GM23338 (cell line): ENCODE data around the gene GYPC.

Experiments
- CREB1 ChIP-seq: fragments of 250-450 bp; sonication (Bioruptor Pico); IDR thresholded peaks from 2 replicates; pipeline ENCODE4 v1.5.0; 2020; ENCODE audit warnings: low read depth, mild to moderate bottlenecking, moderate library complexity
- EZH2 ChIP-seq: fragments of 200-600 bp; sonication (generic); IDR thresholded peaks from one replicate; pipeline ENCODE4 v1.8.0; 2017; ENCODE audit warnings: antibody characterized with exemption, mild to moderate bottlenecking, low read depth; ENCODE audit not compliant: unreplicated experiment
- EZH2phosphoT487 ChIP-seq: fragments of 200-600 bp; sonication (generic); IDR thresholded peaks from one replicate; pipeline ENCODE4 v1.8.1; 2018; ENCODE audit warnings: antibody characterized with exemption; ENCODE audit not compliant: unreplicated experiment
- JUNB ChIP-seq: IDR thresholded peaks from one replicate; pipeline ENCODE4 v1.6.1; 2016; ENCODE audit warnings: antibody characterized with exemption; ENCODE audit not compliant: unreplicated experiment
- POLR2AphosphoS5 ChIP-seq: IDR thresholded peaks from 2 replicates; pipeline ENCODE4 v1.6.1; 2016; ENCODE audit warnings: antibody characterized with exemption, low read depth
- ZNF114 ChIP-seq: fragments of 250-450 bp; sonication (Bioruptor Pico); IDR thresholded peaks from 2 replicates; pipeline ENCODE4 v1.5.0; 2020; ENCODE audit warnings: mild to moderate bottlenecking, moderate library complexity
- TF ChIP-seq, protein P1 (sequence below), 2 experiments: fragments of 200-600 bp in 1 of 2; sonication (generic) in 1 of 2; conservative IDR thresholded peaks; 2 replicates each; pipeline versions ENCODE4 v1.5.1 to v1.6.1; 2016 to 2017; ENCODE audit warnings: antibody characterized with exemption in 2 of 2, low read depth in 2 of 2, mild to moderate bottlenecking in 2 of 2, moderate library complexity in 1 of 2
- TF ChIP-seq, protein P2 (sequence below): fragments of 250-450 bp; sonication (Bioruptor Pico); IDR thresholded peaks from 2 replicates; pipeline ENCODE4 v1.5.0; 2020; ENCODE audit warnings: mild to moderate bottlenecking, moderate library complexity
- TF ChIP-seq, protein P3 (sequence below): IDR thresholded peaks from one replicate; pipeline ENCODE4 v1.6.1; 2018; ENCODE audit warnings: antibody characterized with exemption; ENCODE audit not compliant: unreplicated experiment
- TF ChIP-seq, protein P4 (sequence below): IDR thresholded peaks from 2 replicates; pipeline ENCODE4 v1.6.1; 2016; ENCODE audit warnings: antibody characterized with exemption

DNA sequence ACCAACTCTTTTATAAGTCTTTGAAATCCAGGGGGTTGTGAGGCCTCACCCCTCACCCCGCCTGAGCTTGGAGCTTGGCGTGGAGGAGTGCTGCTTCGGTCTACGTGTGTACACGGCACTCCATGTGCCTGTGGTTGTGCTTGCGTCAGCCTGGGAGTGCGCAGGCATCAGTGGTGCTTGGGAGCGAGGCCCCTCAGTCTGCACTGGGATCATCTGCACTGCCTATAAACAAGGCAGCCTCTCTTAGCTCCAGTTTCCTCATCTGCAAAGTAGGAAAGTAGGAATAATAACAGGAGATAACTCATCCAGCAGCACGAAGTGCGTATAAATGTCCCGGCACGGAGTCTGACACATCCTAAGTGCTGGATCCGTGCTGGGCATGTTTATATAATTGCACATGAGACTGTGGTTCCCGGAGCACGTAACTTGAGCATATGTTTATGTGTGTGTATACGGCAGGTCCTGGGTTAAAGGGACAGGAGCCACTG, 1.2 kb downstream of the GYPC start:
- TF ChIP-seq, protein P1, sequence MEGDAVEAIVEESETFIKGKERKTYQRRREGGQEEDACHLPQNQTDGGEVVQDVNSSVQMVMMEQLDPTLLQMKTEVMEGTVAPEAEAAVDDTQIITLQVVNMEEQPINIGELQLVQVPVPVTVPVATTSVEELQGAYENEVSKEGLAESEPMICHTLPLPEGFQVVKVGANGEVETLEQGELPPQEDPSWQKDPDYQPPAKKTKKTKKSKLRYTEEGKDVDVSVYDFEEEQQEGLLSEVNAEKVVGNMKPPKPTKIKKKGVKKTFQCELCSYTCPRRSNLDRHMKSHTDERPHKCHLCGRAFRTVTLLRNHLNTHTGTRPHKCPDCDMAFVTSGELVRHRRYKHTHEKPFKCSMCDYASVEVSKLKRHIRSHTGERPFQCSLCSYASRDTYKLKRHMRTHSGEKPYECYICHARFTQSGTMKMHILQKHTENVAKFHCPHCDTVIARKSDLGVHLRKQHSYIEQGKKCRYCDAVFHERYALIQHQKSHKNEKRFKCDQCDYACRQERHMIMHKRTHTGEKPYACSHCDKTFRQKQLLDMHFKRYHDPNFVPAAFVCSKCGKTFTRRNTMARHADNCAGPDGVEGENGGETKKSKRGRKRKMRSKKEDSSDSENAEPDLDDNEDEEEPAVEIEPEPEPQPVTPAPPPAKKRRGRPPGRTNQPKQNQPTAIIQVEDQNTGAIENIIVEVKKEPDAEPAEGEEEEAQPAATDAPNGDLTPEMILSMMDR (conservative IDR thresholded peaks at IDR 0.05; ENCODE audit: low read depth in 2 of 2): no peak
- no peak for TF ChIP-seq POLR2AphosphoS5
- no peak for TF ChIP-seq EZH2phosphoT487
- TF ChIP-seq, protein P2, sequence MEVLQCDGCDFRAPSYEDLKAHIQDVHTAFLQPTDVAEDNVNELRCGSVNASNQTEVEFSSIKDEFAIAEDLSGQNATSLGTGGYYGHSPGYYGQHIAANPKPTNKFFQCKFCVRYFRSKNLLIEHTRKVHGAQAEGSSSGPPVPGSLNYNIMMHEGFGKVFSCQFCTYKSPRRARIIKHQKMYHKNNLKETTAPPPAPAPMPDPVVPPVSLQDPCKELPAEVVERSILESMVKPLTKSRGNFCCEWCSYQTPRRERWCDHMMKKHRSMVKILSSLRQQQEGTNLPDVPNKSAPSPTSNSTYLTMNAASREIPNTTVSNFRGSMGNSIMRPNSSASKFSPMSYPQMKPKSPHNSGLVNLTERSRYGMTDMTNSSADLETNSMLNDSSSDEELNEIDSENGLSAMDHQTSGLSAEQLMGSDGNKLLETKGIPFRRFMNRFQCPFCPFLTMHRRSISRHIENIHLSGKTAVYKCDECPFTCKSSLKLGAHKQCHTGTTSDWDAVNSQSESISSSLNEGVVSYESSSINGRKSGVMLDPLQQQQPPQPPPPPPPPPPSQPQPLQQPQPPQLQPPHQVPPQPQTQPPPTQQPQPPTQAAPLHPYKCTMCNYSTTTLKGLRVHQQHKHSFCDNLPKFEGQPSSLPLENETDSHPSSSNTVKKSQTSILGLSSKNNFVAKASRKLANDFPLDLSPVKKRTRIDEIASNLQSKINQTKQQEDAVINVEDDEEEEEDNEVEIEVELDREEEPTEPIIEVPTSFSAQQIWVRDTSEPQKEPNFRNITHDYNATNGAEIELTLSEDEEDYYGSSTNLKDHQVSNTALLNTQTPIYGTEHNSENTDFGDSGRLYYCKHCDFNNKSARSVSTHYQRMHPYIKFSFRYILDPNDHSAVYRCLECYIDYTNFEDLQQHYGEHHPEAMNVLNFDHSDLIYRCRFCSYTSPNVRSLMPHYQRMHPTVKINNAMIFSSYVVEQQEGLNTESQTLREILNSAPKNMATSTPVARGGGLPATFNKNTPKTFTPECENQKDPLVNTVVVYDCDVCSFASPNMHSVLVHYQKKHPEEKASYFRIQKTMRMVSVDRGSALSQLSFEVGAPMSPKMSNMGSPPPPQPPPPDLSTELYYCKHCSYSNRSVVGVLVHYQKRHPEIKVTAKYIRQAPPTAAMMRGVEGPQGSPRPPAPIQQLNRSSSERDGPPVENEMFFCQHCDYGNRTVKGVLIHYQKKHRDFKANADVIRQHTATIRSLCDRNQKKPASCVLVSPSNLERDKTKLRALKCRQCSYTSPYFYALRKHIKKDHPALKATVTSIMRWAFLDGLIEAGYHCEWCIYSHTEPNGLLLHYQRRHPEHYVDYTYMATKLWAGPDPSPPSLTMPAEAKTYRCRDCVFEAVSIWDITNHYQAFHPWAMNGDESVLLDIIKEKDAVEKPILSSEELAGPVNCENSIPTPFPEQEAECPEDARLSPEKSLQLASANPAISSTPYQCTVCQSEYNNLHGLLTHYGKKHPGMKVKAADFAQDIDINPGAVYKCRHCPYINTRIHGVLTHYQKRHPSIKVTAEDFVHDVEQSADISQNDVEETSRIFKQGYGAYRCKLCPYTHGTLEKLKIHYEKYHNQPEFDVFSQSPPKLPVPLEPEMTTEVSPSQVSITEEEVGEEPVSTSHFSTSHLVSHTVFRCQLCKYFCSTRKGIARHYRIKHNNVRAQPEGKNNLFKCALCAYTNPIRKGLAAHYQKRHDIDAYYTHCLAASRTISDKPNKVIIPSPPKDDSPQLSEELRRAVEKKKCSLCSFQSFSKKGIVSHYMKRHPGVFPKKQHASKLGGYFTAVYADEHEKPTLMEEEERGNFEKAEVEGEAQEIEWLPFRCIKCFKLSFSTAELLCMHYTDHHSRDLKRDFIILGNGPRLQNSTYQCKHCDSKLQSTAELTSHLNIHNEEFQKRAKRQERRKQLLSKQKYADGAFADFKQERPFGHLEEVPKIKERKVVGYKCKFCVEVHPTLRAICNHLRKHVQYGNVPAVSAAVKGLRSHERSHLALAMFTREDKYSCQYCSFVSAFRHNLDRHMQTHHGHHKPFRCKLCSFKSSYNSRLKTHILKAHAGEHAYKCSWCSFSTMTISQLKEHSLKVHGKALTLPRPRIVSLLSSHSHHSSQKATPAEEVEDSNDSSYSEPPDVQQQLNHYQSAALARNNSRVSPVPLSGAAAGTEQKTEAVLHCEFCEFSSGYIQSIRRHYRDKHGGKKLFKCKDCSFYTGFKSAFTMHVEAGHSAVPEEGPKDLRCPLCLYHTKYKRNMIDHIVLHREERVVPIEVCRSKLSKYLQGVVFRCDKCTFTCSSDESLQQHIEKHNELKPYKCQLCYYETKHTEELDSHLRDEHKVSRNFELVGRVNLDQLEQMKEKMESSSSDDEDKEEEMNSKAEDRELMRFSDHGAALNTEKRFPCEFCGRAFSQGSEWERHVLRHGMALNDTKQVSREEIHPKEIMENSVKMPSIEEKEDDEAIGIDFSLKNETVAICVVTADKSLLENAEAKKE: no peak
- TF ChIP-seq ZNF114 (CRISPR knock-in tag): no peak
- TF ChIP-seq EZH2: no peak
- no peak for TF ChIP-seq JUNB
- TF ChIP-seq, protein P3, sequence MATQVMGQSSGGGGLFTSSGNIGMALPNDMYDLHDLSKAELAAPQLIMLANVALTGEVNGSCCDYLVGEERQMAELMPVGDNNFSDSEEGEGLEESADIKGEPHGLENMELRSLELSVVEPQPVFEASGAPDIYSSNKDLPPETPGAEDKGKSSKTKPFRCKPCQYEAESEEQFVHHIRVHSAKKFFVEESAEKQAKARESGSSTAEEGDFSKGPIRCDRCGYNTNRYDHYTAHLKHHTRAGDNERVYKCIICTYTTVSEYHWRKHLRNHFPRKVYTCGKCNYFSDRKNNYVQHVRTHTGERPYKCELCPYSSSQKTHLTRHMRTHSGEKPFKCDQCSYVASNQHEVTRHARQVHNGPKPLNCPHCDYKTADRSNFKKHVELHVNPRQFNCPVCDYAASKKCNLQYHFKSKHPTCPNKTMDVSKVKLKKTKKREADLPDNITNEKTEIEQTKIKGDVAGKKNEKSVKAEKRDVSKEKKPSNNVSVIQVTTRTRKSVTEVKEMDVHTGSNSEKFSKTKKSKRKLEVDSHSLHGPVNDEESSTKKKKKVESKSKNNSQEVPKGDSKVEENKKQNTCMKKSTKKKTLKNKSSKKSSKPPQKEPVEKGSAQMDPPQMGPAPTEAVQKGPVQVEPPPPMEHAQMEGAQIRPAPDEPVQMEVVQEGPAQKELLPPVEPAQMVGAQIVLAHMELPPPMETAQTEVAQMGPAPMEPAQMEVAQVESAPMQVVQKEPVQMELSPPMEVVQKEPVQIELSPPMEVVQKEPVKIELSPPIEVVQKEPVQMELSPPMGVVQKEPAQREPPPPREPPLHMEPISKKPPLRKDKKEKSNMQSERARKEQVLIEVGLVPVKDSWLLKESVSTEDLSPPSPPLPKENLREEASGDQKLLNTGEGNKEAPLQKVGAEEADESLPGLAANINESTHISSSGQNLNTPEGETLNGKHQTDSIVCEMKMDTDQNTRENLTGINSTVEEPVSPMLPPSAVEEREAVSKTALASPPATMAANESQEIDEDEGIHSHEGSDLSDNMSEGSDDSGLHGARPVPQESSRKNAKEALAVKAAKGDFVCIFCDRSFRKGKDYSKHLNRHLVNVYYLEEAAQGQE: no peak
- TF ChIP-seq, protein P4, sequence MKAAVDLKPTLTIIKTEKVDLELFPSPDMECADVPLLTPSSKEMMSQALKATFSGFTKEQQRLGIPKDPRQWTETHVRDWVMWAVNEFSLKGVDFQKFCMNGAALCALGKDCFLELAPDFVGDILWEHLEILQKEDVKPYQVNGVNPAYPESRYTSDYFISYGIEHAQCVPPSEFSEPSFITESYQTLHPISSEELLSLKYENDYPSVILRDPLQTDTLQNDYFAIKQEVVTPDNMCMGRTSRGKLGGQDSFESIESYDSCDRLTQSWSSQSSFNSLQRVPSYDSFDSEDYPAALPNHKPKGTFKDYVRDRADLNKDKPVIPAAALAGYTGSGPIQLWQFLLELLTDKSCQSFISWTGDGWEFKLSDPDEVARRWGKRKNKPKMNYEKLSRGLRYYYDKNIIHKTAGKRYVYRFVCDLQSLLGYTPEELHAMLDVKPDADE: no peak
- TF ChIP-seq CREB1 (CRISPR knock-in tag): no peak
